SKM-1 treated with dmso at 0.1 percent for 144 hours (cell line): ENCODE results near the gene B3GNT9.
A peak's percentile ranks its signal among the peaks of the same experiment; 100 is the strongest.

Experiments
- DNase-seq: peaks from one replicate; lab custom pipeline; 2025; ENCODE audit not compliant: unreplicated experiment; lab: John Stamatoyannopoulos, UW

The B3GNT9 gene

GRCh38 chr16:67116388-67117311 lies 34.1 kb downstream of the B3GNT9 start:
- no peak for DNase-seq

GRCh38 chr16:67115639-67116038 lies 35.2 kb downstream of the B3GNT9 start:
- no peak for DNase-seq

- DNase-seq = no peak
Measured at GRCh38 chr16:67114793-67115192, 36.0 kb downstream of the B3GNT9 start.

- no peak for DNase-seq
Measured at GRCh38 chr16:67112591-67113399, 38.0 kb downstream of the B3GNT9 start.

- no peak for DNase-seq
Measured at GRCh38 chr16:67111951-67112444, 38.8 kb downstream of the B3GNT9 start.

GRCh38 chr16:67109407-67110135 lies 41.2 kb downstream of the B3GNT9 start, which contains the start of gene PHAF1:
PHAF1 (plus strand) TSS chr16:67109941; CDS start chr16:67110176, 235 bp downstream.
- peak; percentile 84 for DNase-seq

GRCh38 chr16:67108931-67109406 lies 41.8 kb downstream of the B3GNT9 start:
- DNase-seq = no peak

- no peak for DNase-seq
Measured at GRCh38 chr16:67108489-67108888, 42.3 kb downstream of the B3GNT9 start.

- no peak for DNase-seq
Measured at GRCh38 chr16:67105881-67106280, 44.9 kb downstream of the B3GNT9 start.

- peak; percentile 86 for DNase-seq
Measured at GRCh38 chr16:67105246-67105645, 45.6 kb downstream of the B3GNT9 start.

- no peak for DNase-seq
Measured at GRCh38 chr16:67104845-67105244, 46.0 kb downstream of the B3GNT9 start.

GRCh38 chr16:67104061-67104460 lies 46.7 kb downstream of the B3GNT9 start:
- peak; percentile 11 for DNase-seq

- DNase-seq = no peak
Measured at GRCh38 chr16:67101311-67102082, 49.3 kb downstream of the B3GNT9 start.

- no peak for DNase-seq
Measured at GRCh38 chr16:67100569-67101310, 50.1 kb downstream of the B3GNT9 start.

GRCh38 chr16:67098599-67098998 lies 52.2 kb downstream of the B3GNT9 start:
- no peak for DNase-seq
